ENCODE data around the gene SSBP2. TPM values are rescaled to one million over a fixed set of nuclear protein-coding genes. Genes with fewer than 3 reads are reported as not detected.
"Not testable (repeated sequence)": the region's sequence is repeated elsewhere in the genome, so short reads cannot be mapped to it uniquely, and the experiment has no call there.

The SSBP2 gene
- total RNA-seq, 2 experiments from 2014 or later = 13.0 to 14.2 TPM

GRCh38 chr5:81408496-81408895 lies 342.4 kb downstream of the SSBP2 start:
- H3K9me3 Mint-ChIP-seq = no peaks in the 10 kb centered on the region
- POLR2A ChIA-PET = no interaction called here
- H3K27ac Mint-ChIP-seq = no peak overlapping the region
- peaks cover 7% of the 10 kb centered on the region for H3K36me3 Mint-ChIP-seq
- no peaks in the 10 kb centered on the region for H3K27me3 Mint-ChIP-seq
- intact Hi-C loops (cut with micrococcal nuclease) = no loop called here
- no peak for DNase-seq
- CTCF ChIA-PET = no interaction called here
- no peak overlapping the region for H3K4me3 Mint-ChIP-seq
- H3K4me1 Mint-ChIP-seq (ENCODE audit: low read depth) = peaks cover 4% of the 10 kb centered on the region

DNA sequence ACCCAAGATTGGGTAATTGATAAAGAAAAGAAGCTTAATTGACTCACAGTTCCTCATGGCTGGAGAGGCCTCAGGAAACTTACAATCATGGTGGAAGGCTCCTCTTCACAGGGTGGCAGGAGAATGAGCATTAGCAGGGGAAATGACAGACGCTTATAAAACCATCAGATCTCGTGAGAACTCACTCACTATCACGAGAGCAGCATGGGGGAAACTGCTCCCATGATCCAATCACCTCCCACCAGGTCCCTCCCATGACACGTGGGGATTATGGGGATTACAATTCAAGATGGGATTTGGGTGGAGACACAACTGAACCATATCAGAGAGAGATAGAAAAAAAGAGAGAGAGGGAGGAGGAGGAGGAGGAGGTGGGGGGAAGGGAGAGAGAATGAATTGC lies 343.1 kb downstream of the SSBP2 start:
- H3K27ac Mint-ChIP-seq; intact Hi-C loops (cut with micrococcal nuclease); POLR2A ChIA-PET: not testable (repeated sequence)

GRCh38 chr5:81405126-81405891 lies 345.6 kb downstream of the SSBP2 start:
- intact Hi-C loops (cut with micrococcal nuclease) = no loop called here
- peaks cover 2% of the 10 kb centered on the region for H3K4me1 Mint-ChIP-seq (ENCODE audit: low read depth)
- no peaks in the 10 kb centered on the region for H3K9me3 Mint-ChIP-seq
- H3K4me3 Mint-ChIP-seq = no peak overlapping the region
- DNase-seq = no peak
- ChIA-PET CTCF (interaction anchor here (0.9 kb wide), 1 partner anchor 21 kb away, joined by 3 read pairs; no protein-coding TSS in a partner anchor), POLR2A (no interaction called here)
- H3K36me3 Mint-ChIP-seq = peaks cover 4% of the 10 kb centered on the region
- H3K27me3 Mint-ChIP-seq = peaks cover 6% of the 10 kb centered on the region
- no peak overlapping the region for H3K27ac Mint-ChIP-seq

More for the DNA sequence above, 343.1 kb downstream of the SSBP2 start:
- H3K27me3 Mint-ChIP-seq; H3K9me3 Mint-ChIP-seq; CTCF ChIA-PET; H3K36me3 Mint-ChIP-seq; H3K4me1 Mint-ChIP-seq (ENCODE audit: low read depth); DNase-seq; H3K4me3 Mint-ChIP-seq: not testable (repeated sequence)

GRCh38 chr5:81402192-81402930 lies 348.5 kb downstream of the SSBP2 start:
- Mint-ChIP-seq H3K9me3 (no peaks in the 10 kb centered on the region), H3K4me1 (ENCODE audit: low read depth) (no peaks in the 10 kb centered on the region), H3K27ac (no peak overlapping the region), H3K4me3 (no peak overlapping the region), H3K36me3 (no peaks in the 10 kb centered on the region), H3K27me3 (peaks cover 9% of the 10 kb centered on the region)
- intact Hi-C loops (cut with micrococcal nuclease) = no loop called here
- POLR2A ChIA-PET = interaction anchor here (0.7 kb wide), 1 partner anchor 589 kb away, joined by 5 read pairs; no protein-coding TSS in a partner anchor
- CTCF ChIA-PET = no interaction called here
- no peak for DNase-seq

DNA sequence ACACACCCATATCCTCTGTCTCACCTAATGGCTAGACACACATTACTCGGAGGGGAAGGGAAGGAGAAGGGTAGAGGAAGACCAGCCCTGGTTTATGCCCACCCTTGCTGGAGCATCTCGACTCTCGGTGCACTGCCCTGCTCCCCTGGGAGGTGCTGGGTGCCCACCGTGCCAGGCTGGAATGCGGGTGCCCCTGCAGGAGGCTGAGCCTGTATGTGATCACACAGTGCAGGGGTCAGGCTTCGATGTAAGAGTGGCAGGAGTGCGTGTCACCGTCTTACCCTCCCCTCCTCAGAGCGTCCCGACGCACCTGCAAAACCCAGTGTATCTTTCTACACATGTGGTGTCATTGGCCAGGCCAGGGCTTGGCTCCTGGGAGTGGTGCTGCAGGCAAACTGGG lies 349.6 kb downstream of the SSBP2 start:
- Mint-ChIP-seq H3K4me3 (no peak overlapping the region), H3K27me3 (peaks cover 13% of the 10 kb centered on the region), H3K27ac (no peak overlapping the region), H3K36me3 (no peaks in the 10 kb centered on the region), H3K4me1 (ENCODE audit: low read depth) (no peaks in the 10 kb centered on the region), H3K9me3 (no peaks in the 10 kb centered on the region)
- no peak for DNase-seq
- intact Hi-C loops (cut with micrococcal nuclease) = no loop called here
- POLR2A ChIA-PET = no interaction called here
- CTCF ChIA-PET = no interaction called here

DNA sequence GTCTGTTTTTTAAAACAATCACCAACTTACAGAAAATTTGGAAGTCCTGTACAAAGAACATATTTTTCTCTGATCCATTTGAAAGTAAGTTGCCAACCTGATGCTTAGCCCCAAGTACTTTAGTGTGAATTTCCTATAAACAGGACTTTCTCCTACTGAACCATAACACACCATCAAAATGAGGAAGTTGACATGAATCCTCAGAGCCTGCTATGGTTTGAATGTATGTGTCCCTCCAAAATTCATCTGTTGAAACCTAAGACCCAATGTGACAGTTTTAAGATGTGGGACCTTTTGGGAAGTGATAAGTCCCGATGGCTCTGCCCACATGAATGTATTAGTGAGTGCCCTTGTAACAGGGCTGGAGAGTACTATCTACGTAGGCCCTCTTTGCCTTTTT lies 350.5 kb downstream of the SSBP2 start:
- POLR2A ChIA-PET = no interaction called here
- no peaks in the 10 kb centered on the region for H3K36me3 Mint-ChIP-seq
- H3K9me3 Mint-ChIP-seq = peaks cover under 1% of the 10 kb centered on the region
- H3K4me1 Mint-ChIP-seq (ENCODE audit: low read depth) = no peaks in the 10 kb centered on the region
- peaks cover 18% of the 10 kb centered on the region for H3K27me3 Mint-ChIP-seq
- no peak overlapping the region for H3K27ac Mint-ChIP-seq
- intact Hi-C loops (cut with micrococcal nuclease) = no loop called here
- no peak overlapping the region for H3K4me3 Mint-ChIP-seq
- no peak for DNase-seq
- CTCF ChIA-PET = no interaction called here

DNA sequence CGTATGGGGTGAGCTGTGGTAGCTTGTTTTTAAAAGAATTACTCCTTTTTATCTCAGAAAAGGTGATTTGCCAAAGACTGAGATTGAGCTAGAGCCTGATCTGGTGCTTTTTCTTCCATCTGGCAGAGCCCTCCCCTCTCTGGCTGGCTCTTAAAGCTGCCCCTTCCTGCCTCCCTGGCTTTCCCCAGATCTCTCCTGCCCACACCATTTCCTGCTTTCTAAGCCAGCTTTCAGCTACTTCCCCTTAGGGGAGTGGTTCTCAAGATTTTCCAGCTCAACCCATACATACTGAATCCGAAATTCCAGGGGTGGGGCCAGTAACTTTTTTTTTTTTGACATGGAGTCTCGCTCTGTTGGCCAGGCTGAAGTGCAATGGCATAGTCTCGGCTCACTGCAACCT lies 352.2 kb downstream of the SSBP2 start:
- peaks cover 4% of the 10 kb centered on the region for H3K9me3 Mint-ChIP-seq
- no peak overlapping the region for H3K4me3 Mint-ChIP-seq
- peaks cover 27% of the 10 kb centered on the region for H3K27me3 Mint-ChIP-seq
- peaks cover 4% of the 10 kb centered on the region for H3K4me1 Mint-ChIP-seq (ENCODE audit: low read depth)
- ChIA-PET POLR2A (interaction anchor here (0.8 kb wide), 1 partner anchor 53 kb away, joined by 5 read pairs; no protein-coding TSS in a partner anchor), CTCF (no interaction called here)
- intact Hi-C loops (cut with micrococcal nuclease) = no loop called here
- no peak for DNase-seq
- no peak overlapping the region for H3K27ac Mint-ChIP-seq
- H3K36me3 Mint-ChIP-seq = no peaks in the 10 kb centered on the region

GRCh38 chr5:81397176-81397575 lies 353.7 kb downstream of the SSBP2 start:
- H3K27me3 Mint-ChIP-seq = peaks cover 39% of the 10 kb centered on the region
- CTCF ChIA-PET = no interaction called here
- H3K27ac Mint-ChIP-seq = no peak overlapping the region
- peaks cover 4% of the 10 kb centered on the region for H3K9me3 Mint-ChIP-seq
- no peak for DNase-seq
- peaks cover 4% of the 10 kb centered on the region for H3K4me1 Mint-ChIP-seq (ENCODE audit: low read depth)
- no peak overlapping the region for H3K4me3 Mint-ChIP-seq
- intact Hi-C loops (cut with micrococcal nuclease) = no loop called here
- POLR2A ChIA-PET = no interaction called here
- no peaks in the 10 kb centered on the region for H3K36me3 Mint-ChIP-seq

DNA sequence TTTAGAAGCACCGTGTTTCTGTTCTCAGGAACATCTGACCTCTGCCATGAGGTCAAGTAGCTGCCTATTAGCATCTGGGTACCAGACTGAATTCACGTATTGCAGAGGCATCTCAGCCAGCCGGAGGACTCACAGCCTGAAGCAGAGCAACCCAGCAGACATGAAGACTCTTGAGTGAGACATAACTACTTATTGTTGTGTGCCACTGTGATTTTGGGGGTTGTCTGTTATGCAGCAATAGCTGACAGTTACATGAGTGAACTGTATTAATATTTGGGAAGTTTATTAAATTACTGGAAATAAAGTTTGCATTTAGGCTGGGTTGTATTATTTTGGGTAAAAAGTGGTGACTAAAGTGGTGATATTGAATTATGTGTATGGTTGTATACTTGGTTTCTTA lies 355.6 kb downstream of the SSBP2 start:
- DNase-seq = no peak
- Mint-ChIP-seq H3K27me3 (peaks cover 46% of the 10 kb centered on the region), H3K4me1 (ENCODE audit: low read depth) (peaks cover 4% of the 10 kb centered on the region), H3K27ac (no peak overlapping the region), H3K4me3 (no peak overlapping the region), H3K9me3 (peaks cover 4% of the 10 kb centered on the region), H3K36me3 (no peaks in the 10 kb centered on the region)
- ChIA-PET CTCF (no interaction called here), POLR2A (no interaction called here)
- intact Hi-C loops (cut with micrococcal nuclease) = no loop called here

GRCh38 chr5:81393783-81394718 lies 356.8 kb downstream of the SSBP2 start, which contains the start of gene ACOT12:
Gene ACOT12 (minus strand): TSS chr5:81394134. CDS start chr5:81394114, 20 bp downstream.
- Mint-ChIP-seq H3K9me3 (peaks cover 4% of the 10 kb centered on the region), H3K4me3 (peak within 1 kb of the TSS; percentile 24), H3K27me3 (peaks cover 46% of the 10 kb centered on the region), H3K4me1 (ENCODE audit: low read depth) (peaks cover 4% of the 10 kb centered on the region), H3K27ac (no peak within 1 kb of the TSS), H3K36me3 (no peaks in the 10 kb centered on the region)
- DNase-seq = peak; percentile 9
- ChIA-PET POLR2A (no interaction called here), CTCF (interaction anchor here (1.3 kb wide), 1 partner anchor 31 kb away, joined by 3 read pairs; no protein-coding TSS in a partner anchor)
- intact Hi-C loops (cut with micrococcal nuclease) = no loop called here

- ChIA-PET POLR2A (no interaction called here), CTCF (interaction anchor here (0.6 to 1.3 kb wide), 2 partner anchors 12 to 32 kb away, joined by 3 read pairs; no protein-coding TSS in a partner anchor)
- Mint-ChIP-seq H3K4me3 (peak overlapping the region; percentile 24), H3K36me3 (no peaks in the 10 kb centered on the region), H3K27ac (no peak overlapping the region), H3K4me1 (ENCODE audit: low read depth) (peaks cover 4% of the 10 kb centered on the region), H3K27me3 (peaks cover 46% of the 10 kb centered on the region), H3K9me3 (peaks cover 4% of the 10 kb centered on the region)
- no peak for DNase-seq
- intact Hi-C loops (cut with micrococcal nuclease) = no loop called here
Observed at GRCh38 chr5:81393430-81393782, 357.5 kb downstream of the SSBP2 start.

DNA sequence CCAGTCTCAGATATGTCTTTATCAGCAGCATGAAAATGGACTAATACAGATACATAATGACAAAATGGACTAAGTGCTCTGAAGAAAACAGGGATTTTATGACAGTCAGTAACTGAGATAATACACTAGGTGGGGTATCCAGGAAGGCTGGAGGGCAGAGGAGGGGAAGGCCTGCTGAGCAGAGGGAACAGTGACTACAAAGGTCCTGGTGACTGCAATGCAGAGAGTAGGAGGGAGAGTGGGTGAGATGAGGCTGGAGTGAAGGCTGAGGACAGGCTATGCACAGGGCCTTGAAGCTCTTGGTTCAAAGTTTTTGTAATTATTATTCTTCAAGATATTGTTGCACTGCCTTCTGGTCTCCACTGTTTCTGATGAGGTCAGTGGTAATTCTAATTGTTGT lies 361.9 kb downstream of the SSBP2 start:
- ChIA-PET POLR2A (no interaction called here), CTCF (no interaction called here)
- Mint-ChIP-seq H3K27me3 (peaks cover 34% of the 10 kb centered on the region), H3K9me3 (no peaks in the 10 kb centered on the region), H3K36me3 (no peaks in the 10 kb centered on the region), H3K4me3 (no peak overlapping the region), H3K27ac (no peak overlapping the region), H3K4me1 (ENCODE audit: low read depth) (no peaks in the 10 kb centered on the region)
- DNase-seq = no peak
- intact Hi-C loops (cut with micrococcal nuclease) = no loop called here
